ENCODE results near the gene ADAM22.

The ADAM22 gene

DNA sequence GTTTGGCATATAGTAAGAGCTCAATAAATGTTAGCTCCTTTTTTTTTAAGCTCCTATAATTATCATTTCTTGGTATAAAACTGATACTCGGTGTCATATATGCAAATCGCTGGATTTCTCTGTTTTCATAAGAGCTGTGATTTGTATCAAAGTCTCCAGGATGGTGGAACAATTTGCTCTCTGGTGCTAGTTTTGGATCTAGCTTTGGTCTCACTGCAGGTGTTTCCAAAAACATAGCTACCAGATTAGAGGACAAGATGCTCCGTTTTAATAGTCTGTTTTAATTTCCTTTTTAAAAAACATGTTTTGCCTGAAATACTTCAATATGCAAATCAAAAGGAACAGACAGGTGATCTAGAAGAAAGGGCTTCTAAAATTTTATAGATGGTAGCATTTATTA is 25.3 kb downstream of the ADAM22 start:
- no peak for DNase-seq (ENCODE audit: low spot score)

DNA sequence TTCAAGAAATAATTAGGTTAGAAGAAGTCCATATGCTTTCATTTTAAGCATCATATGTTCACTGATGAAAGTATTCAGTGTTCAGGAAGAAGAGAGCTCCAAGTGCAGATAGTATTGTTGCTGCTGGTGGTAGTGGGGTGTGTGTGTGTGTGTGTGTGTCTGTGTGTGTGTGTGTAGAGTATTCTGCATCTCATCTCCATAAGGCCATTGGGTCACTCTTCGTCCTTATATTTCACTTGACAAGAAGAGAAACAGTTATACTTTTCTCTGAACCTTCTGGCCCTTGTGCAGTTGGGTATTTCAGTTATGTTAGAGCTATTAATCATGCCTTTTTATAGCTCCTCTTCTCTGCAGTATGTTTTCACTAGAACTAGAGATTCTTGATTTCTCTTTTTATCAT is 26.2 kb downstream of the ADAM22 start:
- DNase-seq (ENCODE audit: low spot score) = no peak

DNA sequence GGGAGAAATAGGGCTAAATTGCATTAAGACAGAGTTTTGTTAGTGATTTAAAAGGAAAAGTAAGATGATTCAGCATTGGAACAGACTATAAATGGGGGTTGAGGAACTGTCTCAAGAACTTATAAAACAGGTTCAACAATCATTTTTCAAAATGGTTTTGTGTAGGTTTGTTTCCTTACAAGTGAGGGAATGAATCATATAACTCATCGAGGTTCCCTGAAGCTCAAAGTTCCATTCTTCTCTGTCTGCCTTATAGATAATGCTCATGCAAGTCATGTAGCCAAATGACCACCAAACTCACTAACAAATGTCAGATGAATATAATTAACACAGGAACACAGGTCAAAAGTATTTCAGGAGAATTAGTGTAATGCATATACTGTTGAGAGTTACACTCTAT is 27.7 kb downstream of the ADAM22 start:
- DNase-seq (ENCODE audit: low spot score) = no peak

DNA sequence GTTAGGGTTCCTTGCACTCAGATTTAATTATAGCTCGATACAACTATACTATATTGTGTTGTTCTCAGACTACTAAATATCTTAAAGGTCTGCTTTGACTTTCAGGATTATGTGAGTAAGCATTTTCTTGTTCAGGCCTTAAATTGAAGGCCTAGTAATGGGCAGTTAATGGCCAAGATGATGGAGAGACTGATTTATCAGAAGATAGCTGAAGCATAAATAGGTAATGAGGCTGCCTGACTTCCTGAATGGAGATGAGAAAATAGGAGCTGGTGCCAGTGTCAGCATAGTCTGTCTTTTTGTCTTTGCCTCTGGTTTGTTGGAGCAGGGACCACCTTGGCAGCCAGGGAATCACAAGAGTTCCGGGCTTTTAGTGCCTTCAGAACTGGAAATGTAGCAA is 32.2 kb downstream of the ADAM22 start:
- no peak for DNase-seq (ENCODE audit: low spot score)

DNA sequence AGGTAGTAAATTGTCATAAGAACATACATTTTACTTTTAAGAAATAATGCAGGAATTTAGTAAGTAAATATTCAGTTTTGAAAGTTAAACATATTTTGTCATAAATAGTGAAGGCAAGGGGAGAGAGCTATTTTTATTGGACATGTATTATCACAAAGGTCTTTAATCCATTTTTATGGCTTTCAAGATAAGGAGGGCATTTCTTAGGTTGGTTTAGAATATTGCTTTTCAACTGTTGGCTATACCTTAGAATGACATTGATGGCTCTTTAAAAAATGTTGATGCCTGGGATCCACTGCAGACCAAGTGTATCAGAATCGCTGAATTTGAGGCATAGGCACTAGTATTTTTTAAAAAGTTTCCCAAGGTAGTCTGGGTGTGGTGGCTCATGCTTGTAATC is 34.0 kb downstream of the ADAM22 start:
- no peak for DNase-seq (ENCODE audit: low spot score)

DNA sequence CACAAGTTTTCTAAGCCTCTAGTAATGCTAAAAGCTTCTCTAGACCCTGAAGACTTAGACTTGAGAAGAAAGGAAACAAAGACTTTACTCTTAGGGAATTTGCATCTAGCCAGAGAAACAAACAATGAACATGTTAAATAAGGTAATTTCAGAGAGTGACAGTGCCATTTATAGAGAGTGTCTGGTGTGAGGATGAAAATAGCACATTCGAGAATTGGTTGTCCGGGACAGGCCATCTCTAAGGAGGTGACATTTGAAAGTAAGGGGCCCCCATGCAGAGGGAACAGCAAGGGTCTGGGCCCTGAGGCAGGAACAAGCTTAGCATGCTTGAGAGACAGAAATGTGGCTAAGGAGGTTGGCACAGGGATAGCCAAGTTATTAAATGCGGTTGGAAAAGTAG is 48.1 kb downstream of the ADAM22 start:
- no peak for DNase-seq (ENCODE audit: low spot score)

DNA sequence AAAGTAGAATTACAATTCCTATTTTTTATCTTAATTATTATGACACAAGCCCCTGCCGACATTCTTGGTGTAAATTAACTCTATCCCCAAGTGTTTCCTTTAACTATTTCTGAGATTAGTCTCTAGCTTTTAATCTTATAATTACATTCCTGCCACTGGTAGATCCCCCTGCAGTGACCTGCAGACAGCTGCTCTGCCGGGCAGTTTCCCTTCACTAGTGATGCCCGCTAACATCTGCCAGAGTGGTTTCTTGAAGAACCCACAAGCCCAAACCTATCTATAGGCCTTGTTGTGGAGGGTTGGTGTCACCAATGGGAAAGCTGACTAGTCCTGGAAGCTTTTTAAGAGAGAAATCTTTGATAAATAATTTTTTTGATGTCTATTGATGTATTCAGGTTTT is 50.0 kb downstream of the ADAM22 start:
- no peak for DNase-seq (ENCODE audit: low spot score)

DNA sequence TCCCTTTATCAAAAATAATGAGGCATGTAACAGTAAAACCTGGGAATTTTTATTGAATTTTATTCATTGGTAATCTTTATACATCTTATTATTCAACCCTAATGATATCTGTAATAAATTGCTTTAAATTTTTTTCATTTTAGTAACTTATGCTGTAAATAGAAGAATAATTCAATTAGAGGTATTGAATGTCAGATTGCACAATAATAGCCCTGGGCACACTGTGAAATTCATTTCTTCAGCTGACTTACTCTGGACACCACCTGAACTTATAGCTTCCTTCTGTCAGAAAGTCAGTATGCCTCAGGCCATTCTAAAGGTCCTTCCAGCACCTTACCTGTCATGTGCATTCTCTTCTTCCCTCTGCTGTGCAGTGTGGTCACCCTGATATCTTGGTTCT is 59.2 kb downstream of the ADAM22 start:
- no peak for DNase-seq (ENCODE audit: low spot score)

DNA sequence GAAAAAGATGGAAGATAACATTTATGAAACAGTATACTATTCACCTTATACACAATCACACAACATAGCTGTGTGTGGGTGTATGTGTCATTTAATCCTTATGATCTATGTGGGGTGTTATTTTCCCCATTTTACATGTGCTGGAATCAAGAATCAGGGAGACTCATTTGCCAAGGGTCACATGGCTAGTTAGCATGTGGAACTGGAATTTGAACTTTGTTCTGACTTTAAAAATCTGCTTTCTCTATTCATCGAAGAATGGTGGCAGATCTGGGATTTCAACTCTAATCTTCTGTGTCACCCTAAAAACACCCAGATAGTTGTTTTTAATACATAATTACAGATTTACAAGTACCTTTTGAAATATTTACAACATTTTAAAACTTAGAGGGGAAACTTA is 65.2 kb downstream of the ADAM22 start:
- no peak for DNase-seq (ENCODE audit: low spot score)

DNA sequence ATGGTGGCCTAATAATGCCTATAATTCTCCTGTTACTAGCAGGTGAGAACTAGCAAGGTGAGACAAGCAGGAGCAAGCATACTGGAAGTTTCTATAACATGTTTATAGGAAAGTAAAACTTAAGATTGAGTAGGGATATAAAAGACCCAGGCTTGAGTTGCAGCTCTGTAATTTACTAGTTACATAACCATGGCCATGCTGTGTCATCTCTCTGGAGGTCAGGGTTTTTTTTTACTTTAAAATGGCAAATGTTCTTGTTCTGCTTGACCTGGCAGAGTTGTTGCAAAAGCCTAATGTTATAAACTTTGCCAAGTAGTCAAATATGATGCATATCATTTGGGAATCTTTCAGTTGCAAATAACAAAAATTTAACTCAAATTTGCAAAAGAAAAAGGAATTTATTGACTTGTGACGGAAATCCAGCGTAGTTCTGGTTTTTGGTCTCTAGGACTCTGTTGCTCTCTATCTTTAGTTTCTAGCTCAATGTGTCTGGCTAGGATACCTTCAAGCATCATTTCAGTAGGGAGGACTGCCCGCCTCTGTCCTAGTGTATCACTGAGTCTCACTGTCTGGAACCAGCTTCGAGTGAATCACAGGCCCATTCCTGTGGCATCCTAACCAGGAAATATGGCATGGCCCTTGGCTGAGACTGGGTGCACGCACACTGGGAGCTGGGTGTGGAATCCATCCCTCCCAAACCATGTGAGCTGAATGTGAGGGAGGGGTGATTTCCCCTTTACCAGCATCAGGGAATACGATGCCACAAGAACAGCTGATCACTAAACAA is 67.9 kb downstream of the ADAM22 start:
- DNase-seq (ENCODE audit: low spot score) = no peak

DNA sequence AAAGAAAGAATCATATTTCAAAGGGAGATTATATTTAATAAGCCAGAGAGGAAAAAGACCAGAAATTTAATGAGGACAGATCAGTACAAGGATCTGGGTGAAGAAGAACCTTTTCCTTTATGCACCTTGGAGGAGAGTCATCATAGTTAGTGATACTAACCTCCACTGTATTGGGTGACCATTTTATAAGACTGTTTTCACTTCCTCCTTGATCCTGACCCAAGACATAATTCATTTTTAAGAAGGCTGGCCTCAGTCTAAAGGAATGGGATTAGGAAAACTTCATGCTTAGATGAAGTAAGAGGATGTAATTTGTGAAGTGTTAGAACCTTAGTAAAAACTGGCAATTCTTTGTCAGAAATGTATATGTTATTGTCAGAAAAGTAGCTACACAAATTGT is 68.6 kb downstream of the ADAM22 start:
- DNase-seq (ENCODE audit: low spot score) = no peak

DNA sequence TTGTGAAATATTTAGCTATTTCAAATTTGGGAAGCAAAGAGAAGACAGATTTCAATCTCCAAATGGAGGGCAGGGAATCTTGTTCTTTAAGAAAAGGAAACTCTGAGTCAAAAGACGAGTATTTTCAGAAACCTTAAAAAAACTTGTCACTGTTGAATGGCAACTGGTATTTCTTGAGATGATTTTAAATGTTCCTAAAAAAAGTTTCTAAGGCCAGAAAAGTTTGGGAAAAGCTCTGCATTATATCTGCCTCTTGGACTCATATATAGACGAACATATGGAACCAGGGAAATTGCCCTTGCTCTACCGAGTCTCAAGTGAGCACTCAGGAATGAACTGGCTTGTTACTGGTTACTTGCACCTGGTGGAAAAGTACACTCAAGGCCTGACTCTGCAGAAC is 69.5 kb downstream of the ADAM22 start:
- DNase-seq (ENCODE audit: low spot score) = no peak

DNA sequence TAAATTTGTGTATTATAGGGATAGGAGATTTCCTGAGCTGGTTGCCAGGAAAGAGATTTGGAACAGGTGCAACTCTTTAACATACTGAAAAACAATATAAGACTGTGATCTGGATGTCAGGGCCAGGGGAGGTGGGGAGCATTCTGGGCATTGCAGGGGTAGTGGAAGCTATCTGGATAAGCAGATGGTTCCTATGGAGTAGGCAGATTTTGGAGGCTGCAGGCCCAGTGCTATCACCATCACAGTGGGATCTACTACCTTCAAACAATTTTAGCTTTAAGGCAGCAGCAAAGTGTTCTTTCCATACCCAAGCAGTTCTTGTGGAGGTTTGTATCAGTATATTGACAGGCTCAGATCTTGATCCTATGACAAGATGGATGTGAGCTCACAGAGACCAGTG is 71.1 kb downstream of the ADAM22 start:
- DNase-seq (ENCODE audit: low spot score) = no peak

DNA sequence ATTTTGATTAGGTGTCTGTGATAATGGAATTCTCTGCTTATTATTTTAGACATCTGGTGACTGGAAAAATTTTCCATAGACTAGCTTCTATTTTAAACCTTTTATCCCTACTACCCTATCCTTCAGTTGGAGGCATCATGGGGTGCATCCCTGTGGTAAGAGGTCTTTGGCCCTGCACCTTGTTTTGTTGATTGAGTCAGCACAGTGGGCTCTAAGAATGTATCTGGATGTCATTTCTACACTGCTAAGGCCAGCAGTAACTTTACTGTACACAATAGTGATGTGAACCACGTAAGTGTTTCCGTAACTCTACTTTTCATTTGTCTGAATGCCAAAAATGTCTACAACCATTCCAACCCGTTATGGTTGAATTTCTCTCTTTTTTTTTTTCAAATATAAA is 75.6 kb downstream of the ADAM22 start:
- DNase-seq (ENCODE audit: low spot score) = no peak

DNA sequence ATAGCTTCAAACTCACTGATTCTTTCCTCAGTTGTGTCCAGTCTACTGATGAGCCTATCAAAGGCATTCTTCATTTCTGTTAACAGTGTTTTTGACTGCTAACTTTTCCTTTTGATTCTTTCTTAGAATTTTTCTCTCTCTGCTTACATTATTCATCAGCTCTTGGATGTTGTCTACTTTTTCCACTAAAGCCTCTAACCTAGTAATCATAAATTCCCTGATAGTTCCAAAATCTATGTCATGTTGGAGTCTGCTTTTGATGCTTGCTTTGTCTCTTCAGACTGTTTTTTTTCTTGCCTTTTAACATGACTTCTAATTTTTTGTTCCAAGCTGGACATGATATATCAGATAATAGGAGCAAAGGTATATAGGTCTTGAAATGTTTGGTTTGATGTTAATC is 78.0 kb downstream of the ADAM22 start:
- DNase-seq (ENCODE audit: low spot score) = no peak

DNA sequence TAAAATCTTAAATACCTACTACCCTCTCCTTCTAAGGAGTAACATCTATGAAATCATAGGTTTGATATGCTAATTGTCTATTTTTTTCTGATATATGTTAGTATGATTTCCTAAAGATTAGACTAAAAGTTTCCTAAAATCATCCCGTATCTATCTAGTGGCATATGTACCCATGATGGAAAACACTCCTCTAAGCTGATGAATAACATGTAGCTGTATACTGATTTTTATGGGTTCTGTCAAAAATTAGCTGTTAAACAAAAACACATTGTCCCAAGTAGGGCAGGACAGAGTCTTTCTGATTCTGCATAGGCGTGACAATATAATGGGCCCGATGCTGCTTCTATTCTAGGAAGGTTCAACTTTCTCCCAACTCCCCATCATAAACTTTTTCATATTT is 79.9 kb downstream of the ADAM22 start:
- DNase-seq (ENCODE audit: low spot score) = no peak

DNA sequence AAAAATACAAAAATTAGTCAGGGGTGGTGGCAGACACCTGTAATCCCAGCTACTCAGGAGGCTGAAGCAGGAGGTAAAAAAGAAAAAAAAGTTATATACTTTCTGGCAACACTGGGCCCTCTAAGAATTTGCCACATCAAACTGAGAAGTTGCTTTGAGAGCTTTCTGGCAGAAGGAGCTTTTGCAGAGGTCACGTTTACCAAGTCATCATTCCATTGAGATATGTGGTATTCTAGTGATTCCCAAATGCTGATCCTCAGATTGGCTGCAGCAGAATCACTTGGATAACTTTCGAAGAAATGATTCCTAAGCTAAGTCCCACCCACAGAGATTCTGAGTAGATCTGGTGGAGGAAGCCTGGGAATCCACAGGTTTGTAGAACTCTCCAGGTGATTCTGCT is 80.5 kb downstream of the ADAM22 start:
- no peak for DNase-seq (ENCODE audit: low spot score)

DNA sequence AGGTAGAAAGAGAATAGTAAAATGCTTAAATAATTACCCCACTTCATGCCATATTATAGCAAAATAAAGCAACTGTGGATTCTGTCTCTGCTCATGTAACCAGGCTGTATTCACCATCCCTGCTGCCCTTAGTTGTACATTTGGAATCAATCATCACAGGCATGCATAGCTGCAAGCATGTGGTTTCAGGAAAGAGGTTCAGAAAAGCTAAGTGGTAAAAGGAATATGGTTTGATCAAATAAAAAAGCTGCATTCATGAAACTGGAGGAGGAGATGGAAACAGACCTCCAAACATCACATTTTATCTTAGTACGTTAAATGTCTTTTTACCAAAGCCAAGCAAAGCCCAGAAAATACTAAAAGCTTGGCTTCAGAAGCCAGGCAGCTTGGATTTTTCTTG is 81.3 kb downstream of the ADAM22 start:
- no peak for DNase-seq (ENCODE audit: low spot score)

DNA sequence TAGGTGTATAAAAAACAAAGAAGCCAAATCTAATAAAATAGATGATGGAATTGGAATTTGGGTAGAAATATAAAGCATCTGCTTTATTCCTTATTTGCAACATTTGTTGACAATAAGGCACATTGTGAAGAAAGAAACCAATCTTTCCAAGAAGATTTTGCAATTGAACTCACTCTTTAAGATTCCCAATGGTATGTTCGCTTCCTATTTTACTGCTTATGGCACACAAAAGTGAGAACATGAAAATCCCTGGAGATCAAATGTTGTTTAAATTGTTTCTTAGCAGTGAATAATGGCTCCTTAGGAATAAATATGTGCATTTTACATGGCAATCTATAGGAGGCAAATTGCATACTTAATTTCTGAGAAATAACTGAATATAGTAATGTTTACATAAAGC is 84.5 kb downstream of the ADAM22 start:
- no peak for DNase-seq (ENCODE audit: low spot score)

DNA sequence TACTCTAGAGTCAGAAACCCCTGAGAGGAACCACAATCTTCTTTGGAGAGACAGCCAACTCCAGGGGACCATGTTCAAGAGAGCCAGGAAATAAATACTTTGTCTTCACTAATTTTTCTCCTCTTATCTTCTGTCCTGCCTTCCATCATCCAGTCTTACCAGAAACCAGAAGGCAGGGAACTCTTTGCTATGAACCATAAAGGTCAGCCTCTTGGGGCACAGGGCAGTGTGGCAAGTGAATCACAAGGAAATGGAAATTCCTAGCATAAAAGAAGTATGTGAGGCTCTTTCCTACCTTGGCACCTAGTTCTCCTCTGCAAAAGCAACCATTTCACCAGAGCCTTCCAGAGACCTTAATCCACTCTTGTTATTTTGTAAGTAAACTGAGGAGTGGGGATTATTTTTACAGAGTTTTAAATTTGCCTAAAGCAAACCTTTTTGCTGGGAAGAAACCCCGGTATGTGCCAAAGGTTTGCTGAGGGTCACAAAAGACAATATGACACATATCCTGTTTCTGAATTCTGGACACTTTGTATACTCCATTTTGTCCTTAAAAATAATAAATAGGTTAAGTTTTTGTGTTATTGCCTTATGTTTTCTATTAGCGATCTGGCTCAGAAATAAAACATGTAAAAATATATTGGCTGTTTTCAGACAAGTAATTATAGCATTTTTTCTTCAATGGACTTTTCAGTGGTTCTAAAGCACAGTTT is 87.1 kb downstream of the ADAM22 start:
- DNase-seq (ENCODE audit: low spot score) = no peak

DNA sequence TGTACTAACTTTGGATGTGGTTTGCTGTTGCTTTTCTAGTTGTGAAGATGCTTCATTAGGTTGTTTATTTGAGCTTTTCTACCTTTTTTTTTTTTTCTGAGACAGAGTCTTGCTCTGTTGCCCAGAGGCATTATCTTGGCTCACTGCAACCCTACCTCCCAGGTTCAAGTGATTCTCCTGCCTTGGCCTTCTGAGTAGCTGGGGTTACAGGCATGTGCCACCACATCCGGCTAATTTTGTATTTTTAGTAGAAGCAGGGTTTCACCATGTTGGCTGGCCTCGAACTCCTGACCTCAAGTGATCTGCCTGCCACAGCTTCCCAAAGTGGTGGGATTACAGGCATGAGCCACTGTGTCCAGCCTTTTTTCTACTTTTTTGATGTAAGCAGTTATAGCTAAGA is 93.7 kb downstream of the ADAM22 start:
- DNase-seq (ENCODE audit: low spot score) = no peak

DNA sequence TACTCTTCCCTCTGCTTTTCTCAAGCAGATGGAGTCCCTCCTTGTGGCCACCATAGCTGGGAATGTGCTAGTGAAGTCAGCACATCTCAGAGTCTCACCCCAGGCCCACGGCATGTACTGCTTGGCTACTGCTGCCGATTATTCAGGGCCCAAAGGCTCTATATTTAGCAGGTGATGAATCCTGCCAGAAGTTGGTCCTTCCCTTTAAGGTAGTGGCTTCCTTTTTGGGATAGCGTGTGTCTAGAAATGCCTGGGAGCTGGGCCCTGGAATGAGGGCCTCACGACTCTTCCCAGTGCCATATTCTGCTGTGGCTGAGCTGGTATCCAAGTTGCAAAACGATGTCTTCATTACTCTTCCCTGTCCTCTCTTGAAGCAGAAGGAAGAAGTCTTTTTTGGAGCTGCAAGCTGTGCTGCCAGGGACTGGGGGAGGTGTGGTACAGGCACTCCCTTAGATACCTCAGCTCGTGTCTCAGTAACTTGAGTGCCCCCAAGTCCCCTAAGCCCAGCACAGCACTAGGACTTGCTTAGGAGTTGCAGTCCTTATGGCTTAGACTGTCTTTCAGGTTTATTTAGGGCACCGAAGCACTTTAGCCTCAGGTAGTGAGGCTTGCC is 100.1 kb downstream of the ADAM22 start:
- no peak for DNase-seq (ENCODE audit: low spot score)

DNA sequence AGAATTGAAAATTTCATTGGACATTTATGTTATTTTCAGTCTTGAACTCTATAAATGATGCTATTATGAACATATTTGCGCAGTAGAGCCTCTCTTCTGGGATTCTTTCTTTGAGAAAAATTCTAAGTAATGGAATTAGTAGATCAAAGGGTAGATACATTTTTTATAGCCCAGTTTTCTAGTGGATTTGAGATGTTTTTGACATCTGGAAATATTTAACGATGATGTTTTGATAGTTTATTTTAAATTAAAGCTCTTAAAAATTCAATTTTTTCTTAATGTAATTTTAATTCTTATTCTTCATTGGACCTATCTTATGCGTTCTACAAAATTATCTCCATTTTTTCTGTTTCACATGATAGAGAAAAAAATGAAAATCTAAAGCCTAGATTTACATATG is 103.0 kb downstream of the ADAM22 start:
- no peak for DNase-seq (ENCODE audit: low spot score)

DNA sequence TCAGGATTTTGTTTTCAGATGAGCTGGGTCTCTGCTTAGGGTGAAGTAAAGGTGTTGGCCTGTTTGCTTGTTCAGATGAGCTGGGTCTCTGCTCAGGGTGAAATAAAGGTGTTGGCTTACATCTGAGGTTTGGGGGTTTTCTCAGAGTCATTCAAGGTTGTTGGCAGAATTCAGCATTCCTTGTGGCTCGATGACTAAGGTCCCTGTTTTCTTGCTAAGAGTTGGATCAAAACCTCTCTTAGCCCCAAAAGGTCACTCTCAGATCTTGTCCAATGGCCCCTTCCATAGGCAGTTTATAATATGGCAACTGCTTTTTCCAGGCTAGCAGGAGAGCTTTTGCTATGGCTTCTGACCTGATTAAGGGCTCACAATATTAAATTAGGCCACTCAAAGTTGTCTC is 106.6 kb downstream of the ADAM22 start:
- no peak for DNase-seq (ENCODE audit: low spot score)
